ENCODE results near the gene WNT7A.

WNT7A gene

DNA sequence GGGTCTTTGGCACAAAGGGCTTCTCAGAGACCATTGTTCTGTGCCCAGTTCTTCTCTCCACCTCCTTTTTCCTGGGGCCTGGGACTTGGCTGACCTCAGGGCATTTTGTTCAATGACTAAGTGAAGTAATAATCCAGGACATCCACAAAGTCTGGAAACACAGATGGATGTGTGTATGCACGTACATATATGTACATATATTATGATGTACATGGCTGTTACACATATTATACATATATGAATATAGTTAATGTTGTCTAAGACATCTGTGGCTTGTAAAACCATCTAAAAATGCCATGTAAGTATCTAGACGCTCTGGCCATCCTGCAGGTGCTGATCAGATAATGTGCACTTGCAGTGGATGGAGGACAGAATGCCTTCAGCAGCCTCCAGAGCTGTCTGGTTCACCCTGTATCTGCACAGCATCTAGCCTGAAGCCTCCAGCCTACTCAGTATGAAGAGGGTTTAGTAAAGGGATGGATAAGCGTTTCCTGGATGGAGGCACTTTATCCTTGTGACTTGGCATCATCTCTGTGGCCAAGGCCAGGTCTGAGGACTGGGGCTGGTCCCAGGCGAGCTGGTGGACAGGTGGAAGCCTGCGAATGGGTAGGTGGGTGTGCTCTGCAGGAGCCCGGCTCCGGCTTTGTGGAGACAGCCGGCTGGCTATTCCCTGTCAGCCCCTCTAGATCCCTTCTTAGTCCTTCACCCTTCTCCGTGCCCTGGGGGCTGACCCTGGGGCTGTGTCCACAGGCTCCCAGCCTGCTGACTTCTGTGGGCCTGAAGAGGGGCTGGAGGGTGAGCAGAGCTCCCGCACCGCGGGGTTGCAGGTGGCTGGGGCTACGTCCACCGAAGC, 88.4 kb downstream of the WNT7A start:
- DNase-seq = no peak

DNA sequence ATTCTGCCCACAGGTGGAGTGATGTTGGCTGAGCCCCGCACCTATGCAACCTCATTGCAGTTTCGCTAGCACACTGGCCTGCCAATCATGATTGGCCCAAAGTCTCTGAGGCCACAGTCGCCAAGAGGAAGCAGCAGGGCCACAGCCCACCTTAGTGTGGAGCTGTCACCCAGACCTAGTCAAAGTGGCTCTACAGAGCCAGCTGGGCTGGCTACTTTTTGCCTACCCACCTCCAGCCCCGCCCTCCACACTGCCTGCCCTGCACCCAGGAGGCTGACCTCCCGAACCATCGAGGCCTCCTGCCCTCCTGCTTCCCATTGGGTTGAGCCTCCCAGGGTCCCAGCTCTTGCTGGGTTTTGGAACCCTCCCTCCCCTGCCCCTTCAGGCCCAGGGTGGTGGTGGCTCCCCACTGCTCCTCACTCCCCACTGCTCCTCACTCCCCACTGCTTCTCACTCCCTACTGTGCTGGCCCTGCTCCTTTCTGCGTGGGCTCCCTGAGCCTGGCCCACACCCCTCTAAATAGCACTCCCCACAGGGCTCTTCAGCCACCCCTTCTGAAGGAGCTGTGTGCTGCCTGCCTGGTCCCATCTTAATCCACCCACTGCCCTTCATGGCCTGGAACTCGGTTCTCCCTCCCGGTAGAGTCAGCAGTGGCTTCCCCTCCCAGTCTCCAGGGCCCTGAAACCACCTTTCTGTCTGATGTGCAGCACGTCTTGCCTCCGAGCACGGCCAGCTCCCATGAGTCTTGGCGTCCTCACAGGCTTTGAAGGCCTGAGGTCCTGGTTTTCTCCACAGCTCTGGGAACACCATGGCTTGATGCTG, 89.3 kb downstream of the WNT7A start:
- DNase-seq = no peak

DNA sequence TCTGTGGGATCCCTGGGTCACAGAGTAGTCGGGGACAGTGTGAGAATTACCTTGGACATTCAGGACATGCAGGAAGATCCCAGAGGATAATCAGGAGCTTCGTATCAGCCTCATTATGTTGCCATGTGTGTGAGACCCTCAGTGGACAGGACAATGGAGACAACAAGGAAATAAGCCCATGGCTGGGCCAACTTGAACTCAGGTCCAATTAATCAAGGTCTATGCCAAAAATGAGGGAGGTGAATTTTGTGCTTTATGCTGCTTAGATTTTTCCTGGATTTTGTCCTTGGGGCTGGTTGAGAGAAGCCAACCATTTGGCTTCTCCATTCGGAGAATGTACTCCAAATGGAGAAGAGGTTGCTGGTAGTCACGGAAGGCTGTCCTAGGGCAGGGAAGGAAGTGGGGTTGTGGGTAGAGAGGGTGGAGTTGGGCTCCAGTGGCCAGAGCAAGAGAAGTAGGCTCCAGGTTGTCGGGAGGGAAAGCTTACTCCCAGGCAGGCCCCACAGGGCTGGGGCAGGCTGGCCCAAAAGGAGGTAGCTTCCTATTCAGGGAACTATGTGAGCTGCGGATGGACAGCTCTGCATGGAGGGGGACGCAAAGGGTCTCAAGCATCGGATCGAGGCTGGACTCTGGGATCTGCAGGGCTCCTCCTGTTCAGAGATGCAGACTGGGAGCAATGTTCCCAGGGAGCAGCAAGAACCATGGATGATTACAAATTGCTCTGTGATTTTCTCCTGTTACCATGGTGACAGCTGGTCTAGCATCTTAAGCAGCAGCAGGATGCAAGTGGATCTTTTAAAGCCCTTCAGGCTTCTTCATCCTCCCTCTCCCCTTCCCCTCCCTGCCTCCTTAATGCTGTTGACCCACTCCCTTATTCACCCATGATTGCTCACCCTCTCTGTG, 91.1 kb downstream of the WNT7A start:
- DNase-seq = no peak

DNA sequence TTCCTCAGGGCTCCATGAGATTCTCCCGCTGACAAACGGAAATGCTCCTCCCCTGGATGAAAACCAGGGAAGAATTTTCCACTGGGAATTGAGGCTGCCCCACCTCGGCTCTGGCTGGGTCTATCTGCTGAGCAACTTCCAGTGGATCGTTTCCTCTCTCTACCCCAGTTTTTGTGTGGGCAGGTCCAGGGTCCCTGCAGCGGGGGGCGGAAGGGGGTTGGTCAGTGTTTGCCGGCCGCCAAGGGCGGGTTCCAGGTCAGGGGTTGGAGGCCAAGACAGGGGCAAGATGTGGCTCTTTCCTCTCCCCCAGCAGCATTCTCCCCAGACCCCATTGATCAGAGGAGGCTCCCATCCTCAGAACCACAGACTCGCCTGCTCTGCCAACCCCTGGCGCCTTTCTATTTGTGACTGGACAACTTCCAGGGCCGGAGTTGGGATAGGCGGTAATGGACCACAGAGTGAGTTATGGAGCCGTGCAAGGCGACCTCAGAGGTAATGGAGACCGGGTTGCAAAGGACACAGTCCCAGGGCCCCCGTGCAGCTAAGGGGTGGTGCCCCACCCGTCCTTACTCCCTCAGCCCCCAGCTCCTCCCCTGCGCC, 92.2 kb downstream of the WNT7A start:
- DNase-seq = no peak

DNA sequence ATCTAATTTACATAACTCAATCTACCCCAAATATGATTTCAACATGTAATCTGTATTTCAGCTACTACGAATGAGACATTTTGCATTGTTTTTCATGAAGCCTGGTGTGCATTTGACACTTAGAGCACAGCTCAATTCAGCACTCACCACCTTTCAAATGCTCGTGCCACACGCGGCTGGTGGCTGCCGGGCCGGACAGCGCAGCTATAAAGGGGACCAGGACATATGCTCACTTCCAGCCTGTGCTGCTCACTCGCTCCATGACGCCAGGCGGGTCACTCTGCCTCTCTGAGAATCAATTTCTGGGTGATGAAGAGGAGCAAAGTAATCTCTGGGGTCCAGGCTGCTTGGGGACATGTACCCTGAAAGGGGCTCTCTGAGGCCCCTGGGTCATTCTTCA, 93.1 kb downstream of the WNT7A start:
- DNase-seq = no peak

GRCh38 chr3:13785853-13786436, 93.9 kb downstream of the WNT7A start:
- no peak for DNase-seq

DNA sequence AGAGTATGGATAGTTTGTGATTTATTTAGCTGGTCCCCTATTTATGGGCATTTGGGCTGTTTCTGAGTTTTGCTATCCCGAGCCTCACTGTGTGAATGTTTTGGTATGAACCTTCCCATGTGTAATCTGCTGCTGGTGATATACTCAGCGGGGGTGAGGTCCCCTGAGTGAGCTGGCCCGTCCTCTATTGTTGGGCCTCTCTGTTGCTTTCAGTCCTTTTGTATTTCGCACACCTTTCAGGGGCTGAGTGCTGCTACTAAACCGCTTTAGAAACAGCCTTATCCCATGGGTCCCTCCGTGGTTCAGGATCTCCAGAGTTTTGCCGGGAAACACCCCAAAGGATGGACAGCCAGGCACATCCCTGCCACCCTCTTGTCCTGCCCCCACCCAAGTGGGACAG, 94.5 kb downstream of the WNT7A start:
- no peak for DNase-seq

DNA sequence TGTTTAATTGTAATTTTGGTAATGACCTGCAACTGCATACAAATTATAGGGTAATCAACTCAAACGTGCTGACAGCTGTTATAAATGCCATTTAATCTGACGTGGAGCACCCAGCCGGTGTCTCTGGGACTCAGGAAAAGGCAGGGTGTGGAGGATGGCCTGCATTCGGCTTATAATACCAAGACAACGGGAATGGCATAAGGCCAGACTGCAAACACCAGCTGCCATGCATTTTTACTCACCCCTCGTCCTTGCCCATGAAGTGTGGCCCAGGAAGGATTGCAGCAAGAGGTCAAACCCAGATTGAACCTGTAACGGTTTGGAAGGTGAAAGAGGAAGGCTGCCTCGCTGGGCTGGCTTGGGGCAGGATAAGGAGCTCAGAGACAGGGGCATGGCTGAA, 96.4 kb downstream of the WNT7A start:
- no peak for DNase-seq

GRCh38 chr3:13782501-13782900, 97.4 kb downstream of the WNT7A start:
- DNase-seq = no peak

DNA sequence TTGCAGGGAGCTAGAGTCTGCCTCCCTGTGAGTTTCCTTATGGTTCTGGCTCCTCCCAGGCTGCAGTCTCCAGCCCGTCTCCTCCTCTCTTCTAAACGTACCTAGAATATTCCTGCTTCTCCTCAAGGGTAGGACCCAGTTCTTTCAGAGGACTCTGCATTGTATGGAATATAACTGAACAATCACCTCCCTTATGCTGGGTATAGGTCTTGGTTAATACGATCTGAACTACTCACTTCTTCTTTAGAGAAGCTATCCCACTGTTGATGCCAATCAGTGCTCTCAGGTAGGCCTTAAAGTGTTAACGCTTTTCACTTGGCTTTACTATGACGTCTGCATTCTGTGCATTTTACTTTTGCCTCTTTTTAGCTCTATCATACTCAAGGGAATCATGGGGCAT, 98.5 kb downstream of the WNT7A start:
- no peak for DNase-seq

GRCh38 chr3:13780432-13781176, 99.3 kb downstream of the WNT7A start:
- no peak for DNase-seq

- DNase-seq = no peak
Observed at GRCh38 chr3:13776253-13777050, 103.4 kb downstream of the WNT7A start.

GRCh38 chr3:13772885-13773745, 106.8 kb downstream of the WNT7A start:
- no peak for DNase-seq

GRCh38 chr3:13772321-13772745, 107.5 kb downstream of the WNT7A start:
- DNase-seq = no peak

GRCh38 chr3:13771496-13771895, 108.4 kb downstream of the WNT7A start:
- no peak for DNase-seq

GRCh38 chr3:13770170-13771169, 109.4 kb downstream of the WNT7A start:
- no peak for DNase-seq

DNA sequence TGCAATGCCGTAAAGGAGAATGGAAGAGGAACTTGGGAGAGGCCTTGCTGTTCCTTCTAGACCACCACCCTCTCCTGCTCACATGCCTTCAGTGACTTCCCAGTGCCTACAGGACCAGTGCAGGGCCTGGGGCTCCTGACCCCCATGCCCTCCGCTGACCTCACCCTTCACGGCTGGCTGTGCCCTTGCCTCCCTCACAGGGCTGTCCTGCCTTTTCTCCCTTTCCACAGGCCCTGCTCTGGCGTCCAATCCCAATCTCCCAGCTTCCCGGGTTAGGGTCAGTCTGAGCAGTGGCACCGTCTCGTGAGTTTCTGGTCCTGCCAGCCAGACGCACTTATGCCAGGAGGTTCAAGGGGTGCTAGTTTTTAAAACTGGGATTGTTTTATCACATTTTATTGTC, 110.4 kb downstream of the WNT7A start:
- DNase-seq = no peak

DNA sequence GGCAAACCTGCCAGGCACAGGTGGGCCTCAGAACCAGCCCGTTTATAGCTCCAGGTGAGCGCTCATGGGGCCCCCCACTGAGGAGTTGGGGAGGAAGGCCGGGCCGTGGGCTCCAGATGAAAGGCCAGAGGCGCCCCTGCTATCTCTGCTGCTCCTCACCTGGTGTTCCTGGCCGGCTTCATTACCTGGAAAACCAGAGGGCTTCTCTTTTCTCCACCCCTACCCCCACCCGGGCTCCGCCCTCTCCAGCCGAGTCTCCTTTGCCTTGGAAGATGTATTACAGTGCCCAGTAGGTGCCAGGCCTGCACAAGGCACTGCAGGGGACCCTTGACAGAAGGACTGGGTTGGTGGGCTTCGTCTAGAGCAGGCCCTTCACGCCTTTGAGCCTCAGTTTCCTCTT, 111.4 kb downstream of the WNT7A start:
- DNase-seq = no peak
